ENCODE data around the gene MTHFD1L. TPM values are rescaled to one million over a fixed set of nuclear protein-coding genes. Genes with fewer than 3 reads are reported as not detected.

The MTHFD1L gene
- total and polyA plus RNA-seq, 7 donors, result 0.60 to 17.9 (median 3.0) TPM

- peak overlapping the region in 1 of 4 donors; percentile 42 for H3K27ac ChIP-seq
- no peak for DNase-seq
- intact Hi-C loops (cut with DNase I), result no loop called here
- H3K36me3 ChIP-seq, result no peaks in the 10 kb centered on the region
- peaks cover 0 to 16% (median 11%) of the 10 kb centered on the region in 4 donors for H3K4me1 ChIP-seq
- H3K4me3 ChIP-seq, result no peak overlapping the region
- WGBS, 2 donors, result 73 to 76% methylated on average over 2 of the region's 2 CpGs
- no peak for TF ChIP-seq POLR2A (IDR thresholded peaks at IDR 0.05)
- TF ChIP-seq EP300 (IDR thresholded peaks at IDR 0.05), result no peak
- TF ChIP-seq CTCF (IDR thresholded peaks at IDR 0.05), result no peak
- no peaks in the 10 kb centered on the region for H3K9me3 ChIP-seq
- no peaks in the 10 kb centered on the region for H3K27me3 ChIP-seq
These were observed 63.9 kb downstream of the MTHFD1L start for GRCh38 chr6:150929416-150929815.

- Histone ChIP-seq H3K4me1 (peaks cover 0 to 16% (median 11%) of the 10 kb centered on the region in 4 donors), H3K9me3 (no peaks in the 10 kb centered on the region), H3K4me3 (no peak overlapping the region), H3K27me3 (no peaks in the 10 kb centered on the region), H3K36me3 (no peaks in the 10 kb centered on the region), H3K27ac (peak overlapping the region in 1 of 4 donors; percentile 42)
- DNase-seq, result no peak
- WGBS, 2 donors, result 94% methylated on average over 1 of the region's 1 CpG
- TF ChIP-seq POLR2AphosphoS5 (IDR thresholded peaks at IDR 0.05) (no peak), CTCF (IDR thresholded peaks at IDR 0.05) (no peak), EP300 (IDR thresholded peaks at IDR 0.05) (no peak), POLR2A (IDR thresholded peaks at IDR 0.05) (no peak)
- intact Hi-C loops (cut with DNase I), result no loop called here
These were observed 65.3 kb downstream of the MTHFD1L start for GRCh38 chr6:150930841-150931240.

GRCh38 chr6:150931405-150931804 lies 65.9 kb downstream of the MTHFD1L start:
- WGBS, 2 donors, result 61 to 70% methylated on average over 1 of the region's 1 CpG
- Histone ChIP-seq H3K27me3 (no peaks in the 10 kb centered on the region), H3K4me3 (no peak overlapping the region), H3K36me3 (no peaks in the 10 kb centered on the region), H3K9me3 (no peaks in the 10 kb centered on the region), H3K27ac (peak overlapping the region in 1 of 4 donors; percentile 25), H3K4me1 (peaks cover 0 to 16% (median 11%) of the 10 kb centered on the region in 4 donors)
- intact Hi-C loops (cut with DNase I), result no loop called here
- DNase-seq, result no peak
- no peak for TF ChIP-seq POLR2AphosphoS5 (IDR thresholded peaks at IDR 0.05)
- TF ChIP-seq EP300 (IDR thresholded peaks at IDR 0.05), result no peak
- TF ChIP-seq CTCF (IDR thresholded peaks at IDR 0.05), result no peak
- TF ChIP-seq POLR2A (IDR thresholded peaks at IDR 0.05), result no peak

- DNase-seq, result no peak
- Histone ChIP-seq H3K36me3 (peaks cover 0 to 4% (median 0%) of the 10 kb centered on the region in 4 donors), H3K27ac (no peak overlapping the region), H3K4me3 (no peak overlapping the region), H3K4me1 (peaks cover 0 to 16% (median 8%) of the 10 kb centered on the region in 4 donors), H3K9me3 (no peaks in the 10 kb centered on the region), H3K27me3 (no peaks in the 10 kb centered on the region)
- WGBS, 2 donors, result 64 to 73% methylated on average over 3 of the region's 3 CpGs
- intact Hi-C loops (cut with DNase I), result no loop called here
- no peak for TF ChIP-seq CTCF (IDR thresholded peaks at IDR 0.05)
- TF ChIP-seq EP300 (IDR thresholded peaks at IDR 0.05), result no peak
- TF ChIP-seq POLR2A (IDR thresholded peaks at IDR 0.05), result no peak
- no peak for TF ChIP-seq POLR2AphosphoS5 (IDR thresholded peaks at IDR 0.05)
These were observed 67.5 kb downstream of the MTHFD1L start for GRCh38 chr6:150932996-150933395.

- no peaks in the 10 kb centered on the region for H3K9me3 ChIP-seq
- 93 to 96% methylated on average over 4 of the region's 4 CpGs for WGBS, 2 donors
- DNase-seq, result no peak
These were observed 68.9 kb downstream of the MTHFD1L start for GRCh38 chr6:150934380-150934779.

More at GRCh38 chr6:150934380-150934779, 68.9 kb downstream of the MTHFD1L start:
- no peak for TF ChIP-seq POLR2AphosphoS5 (IDR thresholded peaks at IDR 0.05)
- no peak overlapping the region for H3K4me3 ChIP-seq
- H3K4me1 ChIP-seq, result peaks cover 0 to 13% (median 8%) of the 10 kb centered on the region in 4 donors
- H3K27me3 ChIP-seq, result no peaks in the 10 kb centered on the region
- intact Hi-C loops (cut with DNase I), result no loop called here
- no peak overlapping the region for H3K27ac ChIP-seq
- peaks cover 0 to 4% (median 0%) of the 10 kb centered on the region in 4 donors for H3K36me3 ChIP-seq
